Measurements from ENCODE around the gene FBXO48.
"Not testable (repeated sequence)": the region's sequence is repeated elsewhere in the genome, so short reads cannot be mapped to it uniquely, and the experiment has no call there.

FBXO48 gene, protein sequence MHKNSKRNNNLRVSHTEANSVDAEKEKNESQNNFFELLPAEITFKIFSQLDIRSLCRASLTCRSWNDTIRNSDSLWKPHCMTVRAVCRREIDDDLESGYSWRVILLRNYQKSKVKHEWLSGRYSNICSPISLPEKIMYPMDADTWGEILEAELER

DNA sequence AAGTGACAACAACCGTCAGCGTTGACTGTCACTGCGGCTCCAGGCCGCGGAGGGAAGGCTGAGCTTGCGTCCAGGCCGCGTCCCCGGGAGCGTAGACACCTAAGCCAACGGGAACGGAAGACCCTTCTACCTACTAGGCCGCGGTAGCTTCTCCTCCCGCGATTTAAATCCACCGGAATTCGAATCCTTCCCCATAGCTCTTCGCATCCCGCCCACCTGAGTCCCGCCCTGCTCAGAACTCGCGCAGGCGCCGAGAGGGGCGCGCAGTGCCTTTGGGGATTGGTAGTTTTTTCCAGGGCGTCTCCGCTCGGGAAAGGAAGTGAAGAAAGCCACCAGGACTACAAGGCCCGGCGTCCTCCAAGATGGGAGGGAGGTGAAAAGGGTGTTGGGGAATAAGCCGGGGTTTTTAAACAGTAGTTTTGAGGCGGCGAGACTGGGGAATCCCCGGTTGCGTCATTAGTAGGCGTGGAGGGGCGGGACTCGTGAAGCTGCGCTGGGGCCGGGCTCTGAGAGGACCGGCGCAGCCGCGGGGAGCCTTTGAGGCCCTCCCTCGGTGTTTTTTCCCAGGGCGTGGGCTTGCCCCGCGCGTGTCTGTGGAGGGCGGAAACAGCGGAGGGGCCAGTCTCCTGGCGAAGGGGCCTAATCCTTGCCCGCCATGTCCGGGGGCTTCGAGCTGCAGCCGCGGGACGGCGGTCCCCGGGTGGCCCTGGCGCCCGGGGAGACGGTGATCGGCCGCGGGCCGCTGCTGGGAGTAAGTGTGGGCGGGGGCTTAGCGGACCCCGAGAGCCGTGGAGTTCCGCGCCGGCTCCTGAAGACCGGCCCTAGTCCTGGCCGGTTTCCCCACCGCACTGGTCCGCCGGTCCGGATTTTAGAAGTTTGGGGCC, at the start of gene FBXO48, which contains the start of gene APLF:
TSS of gene FBXO48 (minus strand) at position 218 of the 884 bp plus-strand sequence. CDS start 2,149 bp downstream, outside the sequence.
TSS of gene APLF (plus strand) at position 509 of the 884 bp plus-strand sequence. CDS start at position 656, 147 bp downstream.
- peak; percentile 98 for DNase-seq (ENCODE audit: low read depth)

DNA sequence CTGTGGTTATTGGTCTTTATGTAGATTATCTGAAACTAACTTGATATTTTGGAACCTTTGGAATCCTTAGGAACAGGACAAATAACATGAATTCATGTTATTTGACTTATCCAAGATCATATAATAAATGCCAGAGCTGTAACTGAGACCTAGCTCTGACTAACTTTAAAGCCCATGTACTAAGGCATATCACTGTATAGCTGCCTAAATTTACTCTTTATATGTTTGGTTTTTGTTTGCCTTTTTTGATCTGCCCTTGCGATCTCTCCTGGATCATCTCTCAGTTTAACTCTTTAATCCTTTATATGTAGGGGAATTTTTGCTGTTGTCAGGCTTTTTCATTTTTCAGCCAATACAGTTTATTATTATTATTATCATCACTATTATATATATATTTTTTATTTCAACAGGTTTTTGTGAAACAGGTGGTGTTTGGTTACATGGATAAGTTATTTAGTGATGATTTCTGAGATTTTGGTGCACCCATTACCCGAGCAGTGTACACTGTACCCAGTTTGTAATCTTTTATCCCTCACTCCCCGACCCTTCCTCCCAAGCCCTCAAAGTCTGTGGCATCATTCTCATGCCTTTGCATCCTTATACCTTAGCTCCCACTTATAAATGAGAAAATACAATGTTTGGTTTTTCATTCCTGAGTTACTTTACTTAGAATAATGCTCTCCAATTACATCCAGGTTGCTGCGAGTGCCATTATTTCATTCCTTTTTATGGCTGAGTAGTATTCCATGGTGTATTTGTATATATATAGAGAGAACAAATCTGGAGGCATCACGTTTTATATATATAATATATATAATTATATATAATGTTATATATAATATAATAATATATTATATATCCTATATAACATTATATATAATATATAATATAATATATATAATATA, 49.2 kb upstream of the FBXO48 start:
- no peak for DNase-seq (ENCODE audit: low read depth)

DNA sequence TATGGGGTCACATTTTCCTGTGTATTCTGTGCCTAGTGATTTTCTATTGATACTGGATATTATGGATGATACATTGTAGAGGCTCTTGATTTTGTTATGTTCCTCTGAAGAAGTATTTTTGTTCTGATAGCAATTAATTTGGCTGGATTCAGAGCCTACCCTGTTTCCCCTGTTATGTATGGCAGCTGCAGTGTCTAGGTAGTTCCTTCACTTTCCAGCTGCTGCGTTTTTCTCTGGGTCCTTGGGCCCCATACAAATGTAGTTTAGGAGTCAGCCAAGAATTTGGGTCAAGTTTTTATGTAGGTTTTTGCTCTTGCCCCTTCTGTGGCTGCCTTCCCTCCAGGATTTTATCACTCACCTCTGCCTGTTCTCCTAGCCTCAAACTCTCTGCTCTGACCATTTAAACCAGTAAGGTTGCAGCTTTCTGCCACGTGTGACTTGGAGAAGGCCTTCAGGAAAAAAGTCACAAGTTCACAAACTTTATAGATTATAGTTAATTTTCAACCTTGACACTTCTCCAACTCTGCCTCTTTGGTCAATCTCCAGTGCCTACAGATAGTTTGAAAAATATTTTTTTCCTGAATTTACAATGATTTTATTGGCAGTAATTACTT, 47.3 kb upstream of the FBXO48 start:
- no peak for DNase-seq (ENCODE audit: low read depth)

DNA sequence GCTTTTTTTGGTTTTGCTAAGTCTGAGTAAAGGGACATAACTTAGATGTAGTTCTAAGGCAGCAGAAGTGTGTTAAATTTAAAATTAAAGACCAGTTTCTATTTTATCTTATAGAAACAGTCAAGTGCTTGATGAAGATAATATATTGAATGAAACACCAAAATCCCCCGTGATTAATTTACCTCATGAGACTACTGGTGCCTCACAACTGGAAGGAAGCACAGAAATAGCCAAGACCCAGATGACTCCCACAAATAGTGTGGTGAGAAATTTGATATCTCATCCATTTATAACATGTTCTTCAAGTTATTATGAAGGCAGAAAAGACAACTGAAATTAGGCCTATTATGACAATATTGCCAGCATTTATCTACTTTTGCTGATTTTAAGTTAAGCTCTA, 45.9 kb upstream of the FBXO48 start:
- DNase-seq (ENCODE audit: low read depth), result no peak

DNA sequence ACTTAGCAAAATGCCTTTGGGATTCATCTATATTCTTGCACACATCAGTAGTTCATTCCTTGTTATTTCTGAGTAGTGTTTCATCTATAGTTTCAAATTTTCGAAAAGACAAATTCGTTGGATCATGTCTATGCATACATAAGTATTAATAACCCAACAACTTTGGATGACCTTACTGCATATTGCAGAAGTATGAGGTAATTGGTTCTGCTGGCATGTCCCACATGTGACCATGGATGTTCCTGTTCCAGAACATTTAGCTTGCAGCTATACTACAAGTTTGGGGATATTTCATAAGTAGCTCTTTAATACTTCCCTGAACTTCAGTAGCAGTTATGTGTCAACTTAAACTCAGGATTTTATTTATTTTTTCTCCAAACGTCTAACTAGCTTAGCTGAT, 45.2 kb upstream of the FBXO48 start:
- no peak for DNase-seq (ENCODE audit: low read depth)

DNA sequence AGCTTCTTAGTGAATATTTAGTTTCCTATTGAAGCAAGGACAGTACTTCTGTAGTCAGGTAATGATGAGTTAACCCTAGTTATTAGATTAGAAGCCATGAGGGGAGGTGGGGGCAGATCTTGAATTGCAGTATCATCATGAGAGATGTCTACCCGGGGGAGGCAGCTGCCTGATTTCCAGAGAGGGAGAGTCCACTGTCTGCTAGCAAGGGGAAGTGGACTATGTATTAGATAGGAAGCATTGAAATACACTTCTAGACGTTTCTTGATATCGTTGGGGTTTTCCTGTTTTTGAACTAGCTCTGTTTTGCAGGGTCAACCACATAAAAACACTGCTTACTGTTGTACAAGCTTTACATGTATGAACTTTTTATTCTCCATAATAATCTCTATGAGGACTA, 39.1 kb upstream of the FBXO48 start:
- DNase-seq (ENCODE audit: low read depth), result no peak

DNA sequence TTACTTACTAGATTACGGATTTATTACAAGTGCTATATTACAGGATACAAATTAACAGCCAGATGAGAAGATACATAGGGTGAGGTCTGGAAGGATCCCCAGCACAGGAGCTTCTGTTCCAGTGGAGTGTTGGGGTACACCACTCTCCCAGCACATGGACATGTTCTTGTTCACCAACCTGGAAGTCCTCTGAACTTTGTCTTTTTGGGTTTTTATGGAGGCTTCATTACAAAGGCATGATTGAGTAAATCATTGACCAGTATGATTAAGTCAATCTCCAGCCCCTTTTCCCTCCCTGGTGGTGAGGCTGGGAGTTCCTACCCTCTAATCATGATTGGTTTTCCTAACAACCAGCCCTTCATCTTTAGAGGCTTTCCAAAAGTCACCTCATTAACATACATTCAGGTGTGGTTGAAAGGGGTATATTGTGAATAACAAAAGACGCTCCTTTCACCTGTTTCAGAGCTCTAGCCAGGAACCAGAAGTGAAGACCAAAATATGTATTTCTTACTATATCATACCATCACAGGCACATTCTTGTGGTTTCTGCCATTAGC, 38.6 kb upstream of the FBXO48 start:
- no peak for DNase-seq (ENCODE audit: low read depth)

DNA sequence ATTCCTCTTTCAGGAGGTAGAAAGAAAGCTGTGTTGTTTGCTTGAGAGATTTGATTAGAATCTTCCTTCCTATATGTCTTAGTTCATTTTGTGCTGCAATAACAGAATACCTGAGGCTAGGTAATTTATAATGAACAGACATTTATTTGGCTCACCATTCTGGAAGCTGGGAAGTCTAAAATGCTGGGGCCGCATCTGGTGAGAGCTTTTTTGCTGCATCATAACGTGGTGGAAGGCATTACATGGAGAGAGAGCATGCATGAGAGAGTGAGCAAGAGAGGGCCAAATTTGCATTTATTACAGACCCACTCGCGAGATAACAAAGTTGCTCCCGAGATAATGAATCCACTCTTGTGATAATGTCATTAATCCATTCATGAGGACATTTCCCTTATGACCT, 34.7 kb upstream of the FBXO48 start:
- DNase-seq (ENCODE audit: low read depth), result no peak

DNA sequence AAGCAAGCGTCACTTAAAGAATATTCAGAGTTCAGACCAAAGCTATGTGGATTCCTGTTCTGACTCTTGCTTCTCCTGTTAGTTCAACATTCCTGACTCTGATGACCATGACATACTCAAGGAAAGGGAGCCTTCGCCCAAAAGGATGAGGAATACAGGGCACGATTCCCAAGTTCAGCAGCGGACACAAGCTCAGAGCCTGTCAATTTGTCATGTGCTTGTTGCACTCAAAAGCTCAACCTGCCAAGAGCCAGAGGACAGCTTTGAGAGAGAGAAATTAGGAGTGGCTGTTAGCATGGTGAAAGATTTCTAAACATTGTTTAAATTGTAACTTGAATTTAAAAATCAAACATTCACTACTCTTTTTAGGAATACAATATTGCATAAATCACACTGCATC, 33.6 kb upstream of the FBXO48 start:
- DNase-seq (ENCODE audit: low read depth), result no peak

DNA sequence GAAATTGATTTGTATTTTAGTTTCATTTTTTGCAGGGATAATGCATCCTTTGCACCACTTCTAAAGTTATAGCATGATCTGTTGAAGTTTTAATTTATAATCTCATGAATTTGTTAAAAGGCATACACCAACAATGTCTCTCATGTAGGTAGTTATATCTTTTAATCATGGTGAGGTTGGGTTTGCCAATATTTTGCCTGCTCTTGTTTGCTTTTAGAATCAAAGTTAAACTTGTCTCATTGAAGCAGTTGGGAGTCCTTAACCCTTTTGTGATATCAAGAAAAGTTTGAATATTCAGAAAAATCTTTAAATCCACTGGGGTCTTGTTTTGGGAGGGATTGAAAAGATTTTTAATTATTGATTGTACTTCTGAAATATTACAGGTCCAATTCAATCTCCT, 32.0 kb upstream of the FBXO48 start:
- DNase-seq (ENCODE audit: low read depth), result no peak

DNA sequence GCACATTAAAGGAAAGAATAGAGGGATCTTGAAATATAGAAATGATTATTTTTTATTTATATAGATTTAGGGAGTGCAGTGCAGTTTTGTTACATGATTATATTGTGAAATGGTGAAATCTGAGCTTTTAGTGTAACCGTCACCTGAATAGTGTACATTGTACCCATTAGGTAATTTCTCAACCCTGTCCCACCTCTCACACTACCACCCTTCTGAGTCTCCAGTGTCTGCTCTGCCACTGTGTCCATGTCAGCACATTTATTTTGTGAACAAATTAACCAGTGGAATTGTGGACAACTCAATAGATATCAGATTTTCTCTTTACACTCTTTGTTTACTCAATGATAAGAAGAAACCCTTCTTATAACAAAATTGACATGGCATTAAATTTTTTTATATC, 24.5 kb upstream of the FBXO48 start:
- no peak for DNase-seq (ENCODE audit: low read depth)

DNA sequence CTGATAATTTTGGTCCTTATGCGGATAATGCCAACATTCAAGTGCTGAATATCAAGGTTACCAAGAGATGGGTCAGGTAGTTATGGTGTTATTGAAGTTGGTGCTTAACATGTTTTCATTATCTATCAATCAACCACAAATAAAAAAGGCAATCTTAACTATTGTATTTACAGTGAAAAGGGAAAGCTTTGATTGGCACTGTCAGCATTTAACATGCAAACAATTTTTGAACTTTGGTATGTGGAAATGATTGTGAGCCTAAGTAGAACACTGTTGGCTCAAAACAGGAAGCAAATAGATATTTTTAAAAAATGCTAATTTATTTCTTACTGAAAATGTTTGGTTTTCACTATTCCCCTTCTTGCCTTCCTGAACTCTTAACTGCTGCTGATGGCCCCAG, 22.2 kb upstream of the FBXO48 start:
- no peak for DNase-seq (ENCODE audit: low read depth)

DNA sequence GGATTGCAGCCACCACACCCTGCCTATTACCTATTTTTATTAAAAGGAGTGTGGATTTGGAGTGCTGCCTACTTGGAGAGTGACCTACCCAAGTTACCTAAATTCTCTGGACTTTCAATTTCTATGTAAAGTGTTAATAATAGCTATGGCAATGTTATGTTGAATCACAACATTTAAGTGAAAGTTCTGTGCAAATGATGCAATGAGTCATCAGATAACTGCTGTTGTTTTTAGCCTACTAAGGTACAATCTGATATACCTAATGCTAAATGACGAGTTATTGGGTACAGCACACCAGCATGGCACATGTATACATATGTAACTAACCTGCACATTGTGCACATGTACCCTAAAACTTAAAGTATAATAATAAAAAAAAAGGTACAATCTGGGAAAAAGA, 21.5 kb upstream of the FBXO48 start:
- DNase-seq (ENCODE audit: low read depth), result not testable (repeated sequence)

DNA sequence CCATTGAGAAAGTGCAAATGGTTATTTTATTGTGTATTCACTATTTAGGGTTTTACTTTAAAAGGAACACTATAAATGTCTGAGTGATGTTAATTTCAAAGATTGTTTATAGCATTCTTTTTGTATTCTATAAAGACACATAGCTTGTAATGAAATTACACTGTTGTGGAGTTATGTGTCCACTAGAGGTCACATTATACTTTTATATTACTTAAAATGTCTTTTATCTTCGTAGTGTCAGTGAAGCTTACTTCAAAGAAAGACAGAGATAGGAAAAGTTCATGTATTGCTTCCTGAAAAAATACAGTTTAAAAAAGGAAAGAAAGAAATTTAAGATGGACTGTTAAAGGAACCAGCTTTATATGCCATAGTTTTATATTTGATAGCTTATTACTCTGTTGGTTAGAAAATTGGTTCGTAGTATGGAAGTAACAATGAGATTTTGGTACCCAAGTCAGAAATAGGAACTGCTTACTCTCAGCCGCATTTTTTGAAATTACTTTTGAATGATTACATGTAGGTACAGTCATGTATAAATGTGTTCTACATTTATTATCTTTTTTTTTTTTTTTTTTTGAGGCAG, 20.8 kb upstream of the FBXO48 start:
- no peak for DNase-seq (ENCODE audit: low read depth)

DNA sequence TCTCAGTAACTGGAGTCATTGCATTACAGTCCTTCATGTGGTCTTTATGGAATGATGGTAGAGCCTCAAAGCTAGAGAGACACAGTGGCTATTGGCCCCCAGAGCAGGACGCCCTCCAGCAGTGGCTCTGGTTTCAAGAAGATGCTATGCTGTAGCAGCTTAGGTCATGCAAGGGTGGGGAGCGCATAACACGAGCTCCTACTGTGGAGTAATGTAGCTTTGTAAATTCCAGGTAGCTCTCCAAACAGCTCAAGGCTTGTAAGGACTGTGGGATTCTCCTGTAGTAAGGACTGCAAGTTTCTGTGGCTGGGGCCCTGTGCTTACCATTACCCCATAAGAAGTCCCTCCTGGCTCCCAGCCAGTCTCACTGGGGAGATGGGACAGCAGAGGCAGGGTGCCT, 15.9 kb upstream of the FBXO48 start:
- DNase-seq (ENCODE audit: low read depth), result no peak

DNA sequence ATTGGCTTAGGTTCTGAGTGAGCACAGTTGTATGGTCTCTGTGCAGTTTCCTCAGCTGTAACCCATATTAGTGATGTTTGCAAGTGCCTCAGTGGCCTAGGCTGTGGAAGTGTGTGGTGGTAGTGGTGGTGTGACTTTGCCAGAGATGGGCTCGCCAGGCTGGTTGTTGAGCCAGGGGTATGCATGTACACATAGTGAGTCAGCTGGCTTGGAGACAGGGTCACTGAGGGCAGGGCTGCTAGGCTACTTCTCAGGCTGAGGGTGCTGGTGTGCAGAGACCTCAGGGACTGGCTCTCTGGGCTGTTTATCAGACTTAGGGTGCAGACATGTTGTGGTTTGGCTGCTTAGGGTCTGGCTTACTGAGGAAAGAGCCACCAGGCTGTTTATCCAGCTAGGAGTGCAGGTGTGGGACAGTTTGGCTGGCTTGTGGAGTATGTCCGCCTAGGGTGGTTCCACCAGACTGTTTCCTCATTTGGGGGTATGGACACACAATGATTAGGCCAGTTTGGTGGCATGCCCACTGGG, 15.3 kb upstream of the FBXO48 start:
- no peak for DNase-seq (ENCODE audit: low read depth)

DNA sequence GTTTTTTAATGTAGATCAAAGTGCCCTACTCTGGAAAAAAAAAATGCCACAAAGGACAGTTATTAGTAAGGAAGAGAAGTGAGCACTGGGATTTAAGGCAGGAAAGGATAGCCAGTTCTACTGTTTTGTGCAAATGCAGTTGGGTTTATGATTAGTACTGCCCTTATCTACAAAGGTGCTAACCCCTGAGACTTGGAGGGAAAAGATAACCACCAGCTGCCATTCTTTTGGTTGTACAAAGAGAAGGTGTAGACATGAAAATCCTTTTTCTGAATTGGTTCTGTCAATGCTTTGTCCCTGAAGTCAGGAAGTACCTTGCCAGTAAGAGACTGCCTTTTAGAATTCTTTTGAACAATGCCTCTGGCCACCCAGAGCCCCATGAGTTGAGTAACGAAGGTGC, 11.6 kb upstream of the FBXO48 start:
- no peak for DNase-seq (ENCODE audit: low read depth)

DNA sequence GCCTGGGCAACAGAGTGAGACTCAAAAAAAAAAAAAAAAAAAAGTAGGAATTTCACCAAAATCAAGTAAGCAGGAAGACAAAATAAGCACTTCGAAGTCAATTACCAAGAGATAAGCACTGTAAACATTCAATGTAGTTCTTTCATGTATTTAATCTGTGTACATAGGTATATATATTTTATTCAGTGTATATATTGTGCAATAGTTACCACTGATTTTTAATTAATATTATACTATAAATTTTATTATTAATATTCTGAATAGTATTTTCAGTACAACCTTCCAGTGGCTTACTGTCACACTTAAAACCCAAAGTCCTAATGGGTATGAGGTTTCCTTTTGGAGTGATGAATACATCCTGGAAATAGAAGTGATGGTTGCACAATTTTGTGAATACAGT, 9.4 kb upstream of the FBXO48 start:
- DNase-seq (ENCODE audit: low read depth), result no peak

DNA sequence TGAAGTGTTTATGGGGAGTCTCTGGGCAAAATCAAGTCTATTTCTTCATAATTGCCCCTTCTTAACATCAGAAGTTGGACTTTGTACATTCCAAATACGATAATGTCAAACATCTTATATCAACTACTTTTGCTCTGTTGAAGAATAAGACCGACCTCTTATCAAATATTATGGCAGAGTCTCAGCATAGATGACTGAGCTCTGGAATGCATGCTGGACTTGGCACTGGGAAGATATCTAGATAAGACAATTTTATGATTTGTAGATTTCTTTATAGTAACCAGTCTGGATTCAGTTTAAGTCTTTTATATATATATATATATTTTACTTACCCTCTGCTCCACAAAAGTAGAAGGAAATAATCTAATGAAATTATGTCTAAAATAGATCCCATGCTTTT, 8.5 kb upstream of the FBXO48 start:
- DNase-seq (ENCODE audit: low read depth), result no peak

DNA sequence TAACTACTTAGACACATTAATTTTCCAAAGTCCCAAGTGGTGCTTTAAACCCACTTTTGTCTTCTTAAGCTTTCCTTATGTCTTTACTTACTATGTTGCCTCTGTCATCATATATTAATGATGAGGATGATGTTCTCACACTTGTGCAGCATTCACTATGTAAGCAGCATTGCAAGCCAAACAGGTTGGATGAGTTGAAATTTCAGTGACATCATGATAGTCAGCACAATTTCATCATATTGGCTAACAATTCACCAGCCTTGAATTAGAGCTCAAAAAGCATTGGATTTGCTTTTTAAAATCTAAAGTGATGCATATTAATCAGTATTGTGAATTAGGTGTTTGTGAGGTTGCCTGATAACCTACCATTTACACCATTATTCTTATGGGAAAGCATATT, 8.0 kb upstream of the FBXO48 start:
- no peak for DNase-seq (ENCODE audit: low read depth)

DNA sequence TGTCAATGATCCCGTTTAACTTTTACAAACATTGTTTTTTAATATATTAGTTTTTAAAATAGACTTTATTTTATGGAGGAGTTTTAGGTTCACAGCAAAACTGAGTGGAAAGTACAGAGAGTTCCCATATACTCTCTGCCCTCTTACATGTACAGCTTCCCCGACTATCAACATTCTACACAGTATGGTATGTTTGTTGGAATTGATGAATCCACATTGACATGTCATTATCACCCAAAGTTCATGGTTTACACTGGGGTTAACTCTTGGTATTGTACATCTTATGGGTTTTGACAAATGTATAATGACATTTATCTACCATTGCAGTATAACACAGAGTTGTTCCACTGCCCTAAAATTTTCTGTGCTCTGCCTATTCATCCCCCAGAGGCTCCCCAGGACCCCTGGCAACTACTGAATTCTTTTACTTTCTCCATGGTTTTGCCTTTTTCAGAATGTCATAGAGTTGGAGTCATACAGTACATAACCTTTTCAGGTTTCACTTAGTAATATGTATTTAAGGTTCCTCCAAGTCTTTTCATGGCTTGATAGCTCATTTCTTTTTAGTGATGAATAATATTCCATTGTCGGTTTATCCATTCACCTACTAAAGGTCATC, 5.8 kb upstream of the FBXO48 start:
- DNase-seq (ENCODE audit: low read depth), result no peak
